NCI-H187 treated with DMSO at 0.1 percent for 48 hours (cell line): ENCODE data around the gene LDLRAD2.
A peak's percentile ranks its signal among the peaks of the same experiment; 100 is the strongest.
"Not testable (repeated sequence)": the region's sequence is repeated elsewhere in the genome, so short reads cannot be mapped to it uniquely, and the experiment has no call there.

Source experiments
- DNase-seq: peaks from one replicate; lab custom pipeline; 2025; lab: John Stamatoyannopoulos, UW

Gene LDLRAD2, protein sequence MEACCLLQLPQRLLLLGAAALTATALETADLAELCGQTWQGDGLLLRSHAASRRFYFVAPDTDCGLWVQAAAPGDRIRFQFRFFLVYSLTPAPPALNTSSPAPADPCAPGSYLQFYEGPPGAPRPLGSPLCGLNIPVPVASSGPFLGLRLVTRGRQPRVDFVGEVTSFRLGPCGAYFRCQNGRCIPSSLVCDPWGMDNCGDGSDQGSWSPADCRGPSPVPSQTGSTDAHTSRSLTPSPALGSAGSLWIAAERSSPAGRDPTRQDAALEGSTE

DNA sequence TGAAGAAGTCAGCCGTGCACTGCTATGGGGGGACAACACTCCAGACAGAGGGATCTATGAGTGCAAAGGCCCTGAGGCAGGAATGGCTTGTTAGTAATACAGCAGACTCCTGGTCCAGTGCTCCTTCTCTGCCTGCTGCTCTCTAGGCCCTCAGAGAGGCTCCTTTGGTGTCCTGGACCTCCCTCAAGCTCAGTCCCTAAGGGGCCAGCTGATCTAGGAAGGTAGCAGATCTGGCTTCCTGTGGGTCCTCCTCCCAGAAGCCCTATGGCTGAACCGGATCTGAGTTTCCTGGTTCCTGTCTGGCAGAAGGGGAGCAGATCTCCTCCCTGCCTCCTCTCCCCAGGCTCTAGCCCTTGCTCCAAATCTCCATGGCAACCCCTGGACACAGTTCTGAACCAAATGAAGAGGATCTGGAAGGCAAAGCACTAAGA lies at the start of gene LDLRAD2:
Gene LDLRAD2, plus strand, starts transcription at position 391 of the 431 bp plus-strand sequence. CDS start 187 bp downstream, outside the sequence.
- DNase-seq: no peak

DNA sequence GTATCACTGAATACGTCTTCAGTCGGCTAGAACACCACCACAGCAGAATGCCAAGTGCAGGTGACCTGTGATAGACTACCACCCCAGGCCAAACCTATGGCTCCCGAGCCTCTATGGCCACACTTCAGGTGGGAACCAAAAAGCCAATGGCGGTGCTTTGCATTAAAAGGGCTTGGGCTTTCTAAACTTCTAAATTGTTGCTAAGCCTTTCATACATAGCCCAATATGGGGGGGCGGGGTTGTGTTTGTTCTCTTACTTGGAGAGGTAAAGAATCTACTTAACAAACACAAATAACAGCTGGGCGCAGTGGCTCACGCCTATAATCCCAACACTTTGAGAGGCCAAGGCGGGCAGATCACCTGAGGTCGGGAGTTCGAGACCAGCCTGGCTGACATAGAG lies 48.8 kb upstream of the LDLRAD2 start:
- no peak for DNase-seq

DNA sequence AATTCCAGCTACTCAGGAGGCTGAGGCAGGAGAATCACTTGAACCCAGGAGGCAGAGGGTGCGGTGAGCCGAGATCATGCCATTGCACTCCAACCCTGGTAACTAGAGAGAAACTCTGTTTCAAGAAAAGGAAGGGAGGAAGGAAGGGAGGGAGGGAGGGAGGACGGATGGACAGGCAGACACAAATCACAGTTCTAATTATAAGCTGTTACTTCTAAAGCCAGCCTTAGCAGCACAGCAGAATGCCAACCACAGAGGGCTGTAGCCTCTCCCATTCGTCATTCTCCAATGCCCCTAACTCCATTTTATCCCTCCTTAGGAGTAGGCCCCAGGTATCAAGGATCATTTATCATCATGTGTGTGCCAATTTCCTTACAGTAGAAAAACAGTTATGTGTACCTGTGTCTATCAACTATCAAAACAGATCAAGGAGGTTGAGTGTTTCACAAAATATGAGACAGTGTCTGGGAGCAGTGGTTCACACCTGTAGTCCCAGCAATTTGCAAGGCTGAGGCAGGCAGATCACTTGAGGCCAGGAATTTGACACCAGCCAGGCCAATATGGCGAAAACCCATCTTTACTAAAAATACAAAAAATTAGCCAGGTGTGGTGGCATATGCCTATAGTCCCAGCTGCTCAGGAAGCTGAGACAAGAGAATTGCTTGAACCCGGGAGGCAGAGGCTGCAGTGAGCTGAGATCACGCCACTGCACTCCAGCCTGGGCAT lies 48.2 kb upstream of the LDLRAD2 start:
- no peak for DNase-seq

DNA sequence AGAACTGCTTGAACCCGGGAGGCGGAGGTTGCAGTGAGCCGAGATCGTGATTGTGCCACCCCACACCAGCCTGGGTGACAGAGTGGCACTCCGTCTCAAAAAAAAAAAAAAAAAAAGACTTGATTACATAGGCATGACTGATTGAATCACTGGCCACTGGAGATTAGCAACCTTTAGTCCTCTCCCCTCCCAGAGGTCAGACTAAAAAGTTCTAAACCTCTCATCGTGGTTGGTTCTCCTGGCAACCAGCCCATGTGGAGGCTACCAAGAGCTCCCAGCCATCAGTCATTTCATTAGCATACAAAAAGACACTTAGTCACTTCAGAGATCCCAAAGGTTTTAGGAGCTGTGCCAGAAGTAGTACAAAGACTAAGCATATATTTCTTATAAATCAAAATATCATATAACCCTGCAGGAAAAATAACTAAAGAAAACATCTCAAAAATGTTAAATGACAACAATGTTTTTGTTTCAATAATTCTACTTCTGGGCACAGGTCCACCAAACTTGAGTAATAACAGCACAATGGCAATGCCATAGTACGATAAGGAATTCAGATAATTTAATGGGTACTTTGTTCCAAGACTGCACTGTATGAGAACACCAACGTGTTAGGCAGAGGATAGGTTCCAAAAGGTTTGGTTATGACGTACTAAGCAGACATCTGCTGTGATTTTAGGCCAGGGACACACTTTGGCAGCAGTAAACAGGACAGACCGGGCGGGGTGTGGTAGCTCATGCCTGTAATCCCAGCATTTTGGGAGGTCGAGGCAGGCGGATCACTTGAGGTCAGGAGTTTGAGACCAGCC lies 47.2 kb upstream of the LDLRAD2 start:
- no peak for DNase-seq

DNA sequence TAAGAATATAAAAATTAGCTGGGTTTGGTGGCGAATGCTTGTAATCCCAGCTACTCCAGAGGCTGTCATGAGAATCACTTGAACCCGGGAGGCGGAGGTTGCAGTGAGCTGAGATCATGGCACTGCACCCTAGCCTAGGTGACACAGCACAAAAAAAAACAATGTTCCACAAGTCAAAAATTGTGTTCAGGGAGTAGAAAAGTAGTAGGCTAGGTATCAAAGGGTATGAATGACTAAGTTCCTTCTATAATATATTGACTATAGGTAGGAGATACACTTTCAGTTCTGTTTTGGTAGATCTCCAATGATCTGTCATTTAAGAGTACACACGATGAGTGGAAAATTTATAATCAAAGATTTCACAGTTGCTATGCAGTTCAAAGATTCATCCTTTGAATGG lies 45.9 kb upstream of the LDLRAD2 start:
- no peak for DNase-seq

DNA sequence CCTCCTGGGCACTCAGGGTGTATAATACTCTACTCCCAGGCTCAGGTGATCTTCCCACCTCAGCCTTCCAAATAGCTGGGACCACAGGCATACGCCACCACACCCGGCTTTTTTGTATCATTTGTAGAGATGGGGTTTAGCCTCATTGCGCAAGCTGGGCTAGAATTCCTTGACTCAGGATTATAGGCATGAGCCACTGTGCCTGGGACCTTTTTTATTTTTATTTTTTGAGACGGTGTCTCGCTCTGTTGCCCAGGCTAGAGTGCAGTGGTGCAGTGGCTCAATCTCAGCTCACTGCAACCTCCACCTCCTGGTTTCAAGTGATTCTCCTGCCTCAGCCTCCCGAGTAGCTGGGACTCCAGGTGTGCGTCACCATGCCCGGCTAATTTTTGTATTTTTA lies 45.0 kb upstream of the LDLRAD2 start:
- DNase-seq: not testable (repeated sequence)

DNA sequence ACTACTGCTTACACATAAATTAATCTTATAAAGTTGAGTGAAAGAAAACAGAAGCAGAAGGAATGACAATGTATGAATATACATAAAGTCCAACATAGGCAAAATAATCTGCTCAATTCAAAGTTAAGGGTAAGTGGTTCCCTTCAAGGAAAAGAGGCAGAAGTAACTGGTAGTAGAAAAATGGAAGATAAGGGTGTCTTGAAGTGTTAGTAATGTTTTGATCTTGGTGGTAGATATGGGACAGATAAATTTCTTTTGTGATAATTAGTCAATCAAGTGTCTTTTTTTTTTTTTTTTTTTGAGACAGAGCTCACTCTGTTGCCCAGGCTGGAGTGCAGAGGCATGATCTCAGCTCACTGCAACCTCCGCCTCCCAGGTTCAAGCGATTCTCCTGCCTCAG lies 41.9 kb upstream of the LDLRAD2 start:
- DNase-seq: no peak

DNA sequence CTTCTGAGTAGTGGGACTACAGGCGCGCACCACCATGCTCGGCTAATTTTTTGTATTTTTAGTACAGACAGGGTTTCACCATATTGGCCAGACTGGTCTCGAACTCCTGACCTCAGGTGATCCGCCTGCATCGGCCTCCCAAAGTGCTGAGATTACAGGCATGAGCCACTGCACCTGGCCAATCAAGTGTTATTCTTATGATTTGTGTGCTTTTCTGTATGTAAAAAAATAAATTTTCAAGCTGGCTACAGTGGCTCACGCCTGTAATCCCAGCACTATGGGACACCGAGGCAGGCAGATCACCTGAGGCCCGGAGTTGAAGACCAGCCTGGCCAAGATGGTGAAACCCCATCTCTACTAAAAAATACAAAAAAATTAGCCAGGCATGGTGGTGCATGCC lies 41.5 kb upstream of the LDLRAD2 start:
- not testable (repeated sequence) for DNase-seq

DNA sequence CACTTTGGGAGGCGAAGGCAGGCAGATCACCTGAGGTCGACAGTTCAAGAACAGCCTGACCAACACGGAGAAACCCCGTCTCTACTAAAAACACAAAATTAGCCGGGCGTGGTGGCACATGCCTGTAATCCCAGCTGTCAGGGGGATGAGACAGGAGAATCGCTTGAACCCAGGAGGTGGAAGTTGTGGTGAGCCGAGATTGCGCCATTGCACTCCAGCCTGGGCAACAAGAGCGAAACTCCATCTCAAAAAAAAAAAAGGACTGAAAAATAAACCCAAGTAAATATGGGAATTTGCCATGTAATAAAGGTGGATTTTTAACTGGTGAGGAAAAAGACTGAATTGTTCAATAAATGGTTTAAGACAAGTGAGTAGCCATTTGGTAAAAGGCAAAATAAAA lies 40.4 kb upstream of the LDLRAD2 start:
- DNase-seq: not testable (repeated sequence)

DNA sequence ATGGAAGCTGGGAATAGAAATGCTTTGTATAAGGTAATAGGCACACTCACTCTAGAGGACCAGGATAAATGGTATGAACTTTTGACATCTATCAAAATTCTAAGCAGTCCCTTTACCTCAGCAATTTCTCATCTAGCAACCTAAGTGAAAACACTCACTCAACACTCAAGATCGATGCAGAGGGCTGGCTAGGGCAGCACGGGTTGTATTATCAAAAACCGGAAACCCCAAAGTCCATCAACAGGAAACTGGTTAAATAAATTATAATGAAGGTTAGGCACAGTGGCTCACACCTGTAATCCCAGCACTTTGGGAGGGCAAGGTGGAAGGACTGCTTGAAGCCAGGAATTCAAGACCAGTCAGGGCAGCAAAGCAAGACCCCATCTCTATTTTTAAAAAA lies 38.5 kb upstream of the LDLRAD2 start:
- no peak for DNase-seq

DNA sequence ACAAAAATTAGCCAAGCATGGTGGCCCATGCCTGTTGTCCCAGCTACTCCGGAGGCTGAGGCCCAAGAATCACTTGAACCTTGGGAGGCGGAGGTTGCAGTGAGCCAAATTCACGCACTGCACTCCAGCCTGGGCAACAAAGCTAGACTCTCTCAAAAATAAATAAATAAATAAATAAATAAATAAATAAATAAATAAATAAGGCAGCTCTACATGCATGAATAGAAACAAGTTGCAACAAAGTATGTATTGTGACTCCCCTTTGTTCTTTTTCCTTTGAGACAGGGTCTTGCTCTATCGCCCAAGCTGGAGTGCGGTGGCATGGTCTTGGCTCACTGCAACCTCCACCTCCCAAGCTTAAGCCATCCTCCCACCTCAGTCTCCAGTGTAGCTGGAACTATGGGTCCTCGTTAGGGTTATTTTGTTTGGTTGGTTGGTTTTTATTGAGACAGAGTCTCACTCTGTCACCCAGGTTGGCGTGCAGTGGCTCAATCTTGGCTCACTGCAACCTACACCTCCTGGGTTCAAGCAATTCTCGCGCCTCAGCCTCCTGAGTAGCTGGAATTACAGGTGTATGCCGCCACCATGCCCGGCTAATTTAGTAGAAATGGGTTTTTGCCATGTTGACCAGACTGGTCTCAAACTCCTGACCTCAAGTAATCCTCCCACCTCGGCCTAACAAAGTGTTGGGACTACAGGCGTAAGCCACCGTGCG lies 37.1 kb upstream of the LDLRAD2 start:
- DNase-seq: no peak

DNA sequence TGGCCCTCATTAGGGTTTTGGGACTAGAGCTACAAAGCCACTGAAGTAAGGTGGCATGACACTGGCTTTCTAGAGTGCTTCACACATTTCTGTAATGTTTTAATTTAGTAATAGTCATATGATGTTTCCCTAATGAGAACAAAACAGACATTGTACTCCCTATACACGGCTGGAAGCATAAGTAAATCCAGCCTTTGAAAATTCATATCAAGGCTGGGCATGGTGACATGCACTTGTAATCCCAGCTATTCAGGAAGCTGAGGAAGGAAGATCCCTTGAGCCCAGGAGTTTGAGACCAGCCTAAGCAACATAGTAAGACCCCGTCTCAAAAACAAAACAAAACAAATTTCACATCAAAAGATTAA lies 36.5 kb upstream of the LDLRAD2 start:
- DNase-seq: no peak

DNA sequence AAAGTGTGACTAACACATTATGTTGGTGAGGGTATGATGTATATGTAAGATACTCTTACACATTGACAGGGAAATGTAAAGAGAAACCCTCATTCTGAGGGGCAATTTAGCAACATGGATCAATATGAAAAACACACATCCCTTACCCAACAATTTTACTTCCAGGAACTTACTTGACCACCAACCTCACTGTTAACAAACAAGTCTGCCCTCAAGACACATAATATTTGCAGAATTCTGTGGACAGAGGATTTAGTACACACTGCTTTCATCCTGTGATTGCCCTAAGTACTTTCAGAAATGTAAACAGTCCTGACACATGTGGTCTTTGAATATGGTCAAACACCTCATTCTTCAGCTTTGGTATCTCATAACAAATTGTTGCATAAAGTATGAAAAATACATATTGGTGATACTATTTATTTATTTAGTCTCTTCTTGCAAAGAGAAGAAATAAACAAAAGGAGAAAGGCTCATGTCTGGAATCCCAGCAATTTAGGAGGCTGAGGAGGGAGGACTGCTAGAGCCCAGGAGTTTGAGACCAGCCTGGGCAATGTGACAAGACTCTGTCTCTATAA lies 36.0 kb upstream of the LDLRAD2 start:
- DNase-seq: no peak

DNA sequence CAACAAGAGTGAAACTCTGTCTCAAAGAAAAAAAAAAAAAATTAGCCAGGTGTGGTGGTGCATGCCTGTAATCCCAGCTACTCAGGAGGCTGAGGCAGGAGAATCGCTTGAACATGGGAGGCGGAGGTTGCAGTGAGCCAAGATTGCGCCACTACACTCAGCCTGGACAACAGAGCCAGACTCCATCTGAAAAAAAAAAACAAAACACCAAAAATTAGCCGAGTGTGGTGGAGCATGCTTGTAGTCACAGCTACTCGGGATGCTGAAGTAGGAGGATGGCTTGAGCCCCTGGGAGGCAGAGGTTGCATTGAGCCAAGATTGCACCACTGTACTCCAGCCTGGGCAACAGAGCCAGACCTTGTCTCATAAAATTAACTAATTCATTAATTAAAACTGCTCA lies 35.1 kb upstream of the LDLRAD2 start:
- not testable (repeated sequence) for DNase-seq

DNA sequence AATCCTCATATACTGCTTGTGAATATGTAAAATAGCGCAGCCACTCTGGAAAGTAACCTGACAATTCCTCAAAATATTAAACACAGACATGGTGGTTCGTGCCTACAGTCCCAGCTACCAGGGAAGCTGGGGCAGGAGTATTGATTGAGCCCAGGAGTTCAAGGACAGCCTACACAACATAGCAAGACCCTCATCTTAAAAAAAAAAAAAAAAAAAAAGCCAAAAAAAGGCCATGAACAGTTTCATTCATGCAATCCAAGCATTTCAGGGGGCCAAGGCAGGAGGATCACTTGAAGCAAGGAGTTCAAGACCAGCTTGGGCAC lies 33.7 kb upstream of the LDLRAD2 start:
- no peak for DNase-seq

DNA sequence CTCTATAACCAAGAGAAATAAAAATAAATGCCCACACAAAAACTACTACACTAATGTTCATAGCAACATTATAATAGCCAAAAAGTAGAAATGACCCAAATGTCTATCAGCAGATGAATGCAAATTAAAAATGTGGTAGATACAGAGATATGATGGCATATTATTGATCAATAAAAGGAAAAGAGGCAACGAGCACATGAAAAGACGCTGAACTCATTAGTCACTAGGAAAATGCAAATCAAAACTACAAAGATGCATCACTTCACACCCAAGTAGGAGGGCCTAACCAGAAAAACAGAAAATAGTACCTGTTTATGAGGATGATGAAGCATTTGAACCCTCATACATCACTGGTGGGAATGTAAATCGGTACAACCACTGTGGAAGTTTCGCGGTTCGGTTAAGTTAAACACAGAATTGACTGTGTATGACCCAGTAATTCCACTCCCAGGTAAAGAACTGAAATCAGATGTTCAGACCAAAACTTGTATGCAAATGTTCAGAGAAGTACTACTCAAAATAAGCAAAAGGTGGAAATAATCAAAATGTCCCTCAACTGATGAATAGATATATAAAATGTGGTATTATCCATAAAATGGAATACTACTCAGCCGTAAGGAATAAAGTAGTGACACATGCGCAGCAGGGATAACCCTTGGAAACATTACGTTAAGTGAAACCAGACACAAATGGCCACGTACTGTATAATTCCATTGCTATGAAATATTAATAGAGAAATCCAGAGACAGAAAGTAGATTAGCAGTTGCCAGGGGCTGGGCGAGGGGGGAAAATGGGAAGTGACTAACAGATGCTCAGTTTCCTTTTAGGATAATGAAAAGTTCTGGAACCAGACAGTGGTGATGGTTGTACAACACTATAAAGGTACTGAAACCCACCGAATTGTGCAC lies 32.2 kb upstream of the LDLRAD2 start:
- no peak for DNase-seq

DNA sequence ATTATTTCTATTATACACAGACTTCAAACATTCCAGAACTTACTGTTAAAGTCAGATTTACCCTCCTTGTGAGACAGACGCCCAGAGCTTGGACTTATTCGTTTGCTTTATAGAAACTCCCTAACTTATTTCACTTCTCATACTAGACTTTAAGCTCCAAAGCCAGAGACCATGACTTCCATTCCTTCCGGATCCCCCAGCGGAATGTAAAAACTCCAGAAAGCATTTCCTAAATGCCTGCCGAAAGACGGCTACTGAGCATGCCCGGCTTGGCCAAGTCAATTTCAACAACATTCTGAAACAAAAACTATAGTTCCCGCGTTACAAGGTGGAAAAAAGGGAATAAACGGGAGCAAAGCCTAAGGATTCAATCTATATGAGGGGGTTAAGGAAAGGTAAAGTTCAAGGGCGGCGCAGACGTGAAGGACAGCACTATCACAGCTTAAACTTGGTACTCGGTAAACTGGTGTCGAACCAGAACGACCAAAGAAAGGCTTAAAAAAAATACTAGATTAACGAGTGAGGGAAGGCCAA lies 30.2 kb upstream of the LDLRAD2 start:
- DNase-seq: no peak

DNA sequence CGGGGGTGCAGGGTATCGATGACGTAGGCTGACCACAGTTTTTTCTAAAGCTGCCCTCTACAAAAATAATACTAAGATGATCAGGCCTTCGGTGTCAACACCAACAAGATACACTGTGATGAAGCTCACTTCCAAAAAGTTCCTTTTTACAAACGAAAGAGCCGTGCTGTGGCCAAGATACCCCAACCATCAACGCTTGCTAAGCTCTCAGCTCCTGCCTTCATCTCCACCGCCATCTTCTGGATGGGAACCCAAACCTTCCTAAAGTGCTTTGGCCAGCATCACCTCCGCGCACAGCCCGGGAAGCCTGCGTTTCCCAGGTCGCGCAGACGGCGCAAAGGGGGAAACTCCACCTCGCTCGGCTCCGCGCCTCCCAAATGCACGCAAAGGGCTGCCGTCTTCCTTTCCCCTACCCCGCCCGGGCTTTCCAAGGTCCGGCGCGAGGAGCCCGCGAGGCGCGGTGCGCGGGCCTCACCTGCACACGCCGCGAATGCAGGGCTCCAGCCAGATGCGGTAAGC lies 29.7 kb upstream of the LDLRAD2 start:
- DNase-seq: no peak

DNA sequence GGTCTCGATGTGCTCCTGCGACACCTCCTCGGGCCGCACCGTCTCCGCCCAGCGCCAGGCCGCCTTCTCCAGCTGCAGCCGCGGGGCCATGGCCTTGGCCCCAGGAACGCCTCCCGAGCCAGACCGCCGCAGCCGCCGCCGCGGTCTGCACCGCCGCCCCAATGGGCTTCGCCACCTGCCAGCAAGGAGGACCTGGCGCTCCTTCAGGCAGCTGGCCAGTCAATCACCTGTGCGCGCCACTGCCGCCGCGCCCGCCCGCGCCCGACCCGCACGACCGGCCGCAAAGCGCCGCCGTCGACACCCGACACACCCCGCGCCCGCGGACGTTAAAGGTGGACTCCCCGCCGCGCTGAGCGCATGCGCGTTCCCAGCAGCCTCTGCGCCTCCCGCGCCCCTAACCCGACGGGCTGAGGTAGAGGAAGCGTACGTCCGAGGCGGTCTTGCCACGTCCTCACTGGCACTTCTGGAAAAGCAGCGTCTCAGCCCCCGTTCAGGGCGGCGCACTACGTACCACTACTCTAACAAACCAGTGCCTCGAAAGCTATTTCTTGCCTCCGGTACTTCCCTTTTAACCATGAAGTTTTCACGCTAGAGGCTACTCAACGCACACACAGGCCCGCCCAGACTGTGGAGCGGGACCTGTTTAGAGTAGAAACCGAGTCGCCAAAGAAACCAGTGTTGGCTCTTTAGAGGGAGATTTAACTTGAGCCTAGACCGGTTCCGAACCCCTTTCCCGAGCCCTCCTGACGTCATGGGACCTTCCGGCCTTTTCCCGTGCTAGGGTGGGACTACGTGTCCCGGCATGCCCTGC lies 29.0 kb upstream of the LDLRAD2 start, which contains the start of gene USP48:
Gene USP48, minus strand, starts transcription at position 282 of the 811 bp plus-strand sequence. Its CDS starts 192 bp downstream, at position 90.
- DNase-seq: peak; percentile 67
